AG10803 (cell line): ENCODE results near the gene ZDHHC14.

Experiments
- DNase-seq: peaks from one replicate; pipeline ENCODE4 v3.0.0; 2010; ENCODE audit warnings: low read depth
- H3K4me3 ChIP-seq: 2 replicates; pipeline ENCODE4 v1.5.1; 2011; ENCODE audit warnings: mild to moderate bottlenecking, low read length, control low read depth
- TF ChIP-seq, protein P1 (sequence below): conservative IDR thresholded peaks from 2 replicates; pipeline ENCODE4 v1.5.1; 2011; ENCODE audit warnings: mild to moderate bottlenecking, low read length, control low read depth, inconsistent platforms

The ZDHHC14 gene

DNA sequence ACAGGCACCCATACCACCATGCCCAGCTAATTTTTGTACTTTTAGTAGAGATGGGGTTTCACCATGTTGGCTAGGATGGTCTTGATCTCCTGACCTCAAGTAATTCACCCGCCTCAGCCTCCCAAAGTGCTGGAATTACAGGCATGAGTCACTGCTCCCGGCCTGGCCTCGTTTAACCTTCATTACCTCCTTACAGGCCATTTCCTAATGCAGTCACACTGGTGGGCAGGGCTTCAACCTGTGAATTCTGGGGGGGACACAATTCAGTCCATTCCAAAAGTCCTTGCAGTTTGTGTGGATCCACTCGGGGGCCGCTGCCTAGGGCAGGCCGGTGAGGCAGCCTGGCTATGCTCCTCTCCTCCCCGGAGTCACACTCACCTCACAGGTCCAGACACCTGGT is 329.6 kb downstream of the ZDHHC14 start:
- TF ChIP-seq, protein P1, sequence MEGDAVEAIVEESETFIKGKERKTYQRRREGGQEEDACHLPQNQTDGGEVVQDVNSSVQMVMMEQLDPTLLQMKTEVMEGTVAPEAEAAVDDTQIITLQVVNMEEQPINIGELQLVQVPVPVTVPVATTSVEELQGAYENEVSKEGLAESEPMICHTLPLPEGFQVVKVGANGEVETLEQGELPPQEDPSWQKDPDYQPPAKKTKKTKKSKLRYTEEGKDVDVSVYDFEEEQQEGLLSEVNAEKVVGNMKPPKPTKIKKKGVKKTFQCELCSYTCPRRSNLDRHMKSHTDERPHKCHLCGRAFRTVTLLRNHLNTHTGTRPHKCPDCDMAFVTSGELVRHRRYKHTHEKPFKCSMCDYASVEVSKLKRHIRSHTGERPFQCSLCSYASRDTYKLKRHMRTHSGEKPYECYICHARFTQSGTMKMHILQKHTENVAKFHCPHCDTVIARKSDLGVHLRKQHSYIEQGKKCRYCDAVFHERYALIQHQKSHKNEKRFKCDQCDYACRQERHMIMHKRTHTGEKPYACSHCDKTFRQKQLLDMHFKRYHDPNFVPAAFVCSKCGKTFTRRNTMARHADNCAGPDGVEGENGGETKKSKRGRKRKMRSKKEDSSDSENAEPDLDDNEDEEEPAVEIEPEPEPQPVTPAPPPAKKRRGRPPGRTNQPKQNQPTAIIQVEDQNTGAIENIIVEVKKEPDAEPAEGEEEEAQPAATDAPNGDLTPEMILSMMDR, result no peak
- H3K4me3 ChIP-seq, result no peak overlapping the region
- peak; percentile 28 for DNase-seq

DNA sequence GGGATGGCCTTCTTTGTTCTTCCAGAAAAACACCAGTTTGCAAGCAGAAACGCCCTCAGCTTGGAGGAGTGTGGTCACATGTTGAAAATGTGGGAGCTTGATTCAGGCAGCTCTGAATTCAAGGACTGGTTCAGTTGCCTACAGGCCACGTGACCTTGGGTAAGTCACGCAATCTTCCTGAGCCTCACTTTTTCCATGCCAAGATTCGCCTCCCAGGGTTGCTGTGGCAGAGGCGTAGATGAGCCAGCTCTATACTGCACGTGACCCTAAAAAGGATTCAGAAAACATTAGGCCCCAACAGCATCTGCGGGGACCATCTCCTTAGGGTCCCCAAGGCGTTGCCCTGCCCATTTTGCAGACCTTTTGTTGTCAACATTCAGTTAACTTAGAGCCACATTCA is 330.1 kb downstream of the ZDHHC14 start:
- no peak for DNase-seq
- H3K4me3 ChIP-seq, result no peak overlapping the region
- TF ChIP-seq, protein P1, result no peak

DNA sequence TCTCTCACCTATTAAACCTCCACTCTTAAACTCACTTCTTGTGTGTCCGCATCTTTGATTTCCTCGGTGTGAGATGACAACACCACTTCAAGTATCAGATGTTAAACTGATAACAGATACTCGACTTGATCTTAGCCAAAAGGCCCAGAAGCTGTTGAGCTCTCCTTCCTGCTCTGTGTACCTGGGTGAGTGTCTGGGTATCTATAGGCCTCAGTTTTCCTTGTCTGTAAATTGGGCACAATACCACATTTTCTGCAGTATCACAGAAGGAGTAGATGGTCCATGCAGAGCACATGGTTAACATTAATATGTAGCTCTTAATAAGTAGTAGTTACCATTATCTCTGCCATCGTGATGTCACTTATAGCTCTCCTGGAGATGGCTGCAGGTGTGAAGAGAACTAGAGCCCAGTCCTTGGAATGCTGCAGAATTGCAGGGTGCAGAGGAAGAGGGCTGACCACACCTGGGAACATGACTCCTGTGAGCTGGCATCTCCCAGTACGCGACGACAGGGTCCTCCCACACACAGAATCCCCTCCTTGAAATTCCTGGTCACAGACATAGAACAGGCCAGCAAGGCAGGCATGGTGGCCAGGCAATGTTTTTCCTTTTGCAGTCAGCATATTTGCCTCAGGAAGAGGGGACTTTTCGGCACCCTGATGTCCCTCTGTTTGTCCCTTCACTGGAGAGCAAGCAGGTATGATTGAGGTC is 331.8 kb downstream of the ZDHHC14 start:
- TF ChIP-seq, protein P1, result no peak
- no peak overlapping the region for H3K4me3 ChIP-seq
- no peak for DNase-seq

DNA sequence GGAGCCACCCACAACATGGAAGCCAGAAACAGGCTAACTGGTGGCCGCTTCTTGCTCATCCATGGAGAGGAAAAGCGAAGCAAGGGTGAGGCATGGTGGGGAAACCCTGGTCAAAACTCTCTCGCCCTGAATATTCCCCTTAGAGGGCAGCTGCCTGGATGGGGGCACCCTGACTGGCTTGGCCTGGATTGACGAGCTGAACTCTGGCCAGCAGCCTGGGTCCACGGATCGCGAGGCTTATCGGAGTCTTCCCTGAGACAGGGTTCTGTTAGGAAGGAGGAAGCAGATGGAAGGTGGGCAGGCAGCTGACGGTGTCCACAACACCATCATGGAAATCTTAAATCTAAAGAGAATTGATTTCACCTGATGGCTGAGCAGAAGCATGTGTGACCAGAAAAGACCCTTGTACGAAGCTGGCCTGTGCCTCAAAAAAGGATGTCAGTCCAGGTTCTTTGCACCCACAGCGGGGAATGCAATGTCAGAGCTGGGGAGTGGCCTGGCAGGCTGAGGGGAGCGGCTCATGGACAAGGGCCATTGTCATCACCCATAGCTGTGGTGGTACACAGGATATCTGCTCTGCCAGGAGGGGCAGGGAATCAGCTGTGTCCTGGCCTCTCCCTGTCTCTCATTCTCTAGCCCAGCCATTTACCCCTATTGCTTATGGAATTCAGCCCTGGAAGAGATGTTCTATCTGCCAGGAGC is 332.6 kb downstream of the ZDHHC14 start:
- H3K4me3 ChIP-seq, result no peak overlapping the region
- no peak for DNase-seq
- TF ChIP-seq, protein P1, result no peak

DNA sequence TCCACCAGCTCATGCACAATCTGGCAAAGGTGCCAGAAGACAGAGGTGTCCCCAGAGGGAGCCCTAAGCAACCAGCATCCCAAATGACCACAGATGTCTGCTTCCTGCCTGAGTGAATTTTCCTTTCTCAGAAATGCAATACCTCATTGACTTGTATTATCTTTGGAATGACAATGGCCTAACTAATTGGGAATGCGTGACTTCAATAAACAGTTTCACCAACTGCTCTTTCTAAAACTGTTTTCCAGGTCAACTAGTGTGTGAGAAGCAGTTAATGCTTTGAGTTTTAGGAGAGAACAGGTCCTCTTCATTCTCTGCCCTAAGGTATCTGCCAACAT is 333.1 kb downstream of the ZDHHC14 start:
- DNase-seq, result peak; percentile 97
- TF ChIP-seq, protein P1, result peak; percentile 47
- H3K4me3 ChIP-seq, result no peak overlapping the region

DNA sequence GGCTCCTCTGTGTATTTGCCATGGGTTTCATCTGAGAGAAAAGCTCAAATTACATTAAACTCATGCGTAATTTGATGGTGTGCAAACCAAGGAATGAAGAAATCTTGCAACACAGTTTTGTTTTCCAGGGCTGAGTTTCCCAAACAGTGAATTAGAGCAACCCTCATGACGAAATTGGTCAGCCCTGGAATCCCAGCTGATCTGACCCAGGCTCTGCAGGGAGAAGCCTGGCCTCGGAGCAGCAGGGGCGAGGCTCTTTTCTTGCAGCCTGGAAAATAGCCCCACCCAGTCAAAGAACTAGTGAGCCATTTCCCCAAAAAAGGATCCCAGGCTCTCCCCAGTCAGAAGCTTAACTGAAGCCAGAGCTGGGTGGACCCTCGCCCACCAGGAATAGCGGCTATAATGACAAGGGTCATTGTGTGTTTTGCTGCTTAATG is 334.8 kb downstream of the ZDHHC14 start:
- DNase-seq, result peak; percentile 99
- TF ChIP-seq, protein P1, result no peak
- peak overlapping the region; percentile 40 for H3K4me3 ChIP-seq
